Liver (tissue), 3 donors: ENCODE data around the gene NDUFB2.

ENCODE experiments used
- CTCF ChIP-seq: fragments of 150-350 bp; IDR thresholded peaks from 2 replicates; pipeline ENCODE4 v1.5.1; 2017; ENCODE audit warnings: improper control_type of control experiment, low read depth, low read length; ENCODE audit not compliant: missing input control
- GABPA ChIP-seq, 2 donors: IDR thresholded peaks in 1 of 2; conservative IDR thresholded peaks in 1 of 2; 2 replicates each; pipeline ENCODE4 v1.6.1; 2016; ENCODE audit warnings: antibody characterized with exemption in 2 of 2, mild to moderate bottlenecking in 1 of 2, moderate library complexity in 1 of 2
- MAX ChIP-seq: IDR thresholded peaks from 2 replicates; pipeline ENCODE4 v1.6.1; 2016; ENCODE audit warnings: antibody characterized with exemption
- RAD21 ChIP-seq, 2 donors: IDR thresholded peaks; 2 replicates each; pipeline ENCODE4 v1.6.1; 2016; ENCODE audit warnings: antibody characterized with exemption in 2 of 2, mild to moderate bottlenecking in 2 of 2
- SP1 ChIP-seq: IDR thresholded peaks from 2 replicates; pipeline ENCODE4 v1.6.1; 2018; ENCODE audit warnings: antibody characterized with exemption, mild to moderate bottlenecking
- TAF1 ChIP-seq: conservative IDR thresholded peaks from 2 replicates; pipeline ENCODE4 v1.6.1; 2016; ENCODE audit warnings: antibody characterized with exemption, mild to moderate bottlenecking
- donor health status: healthy.
- donor health status: healthy.

GRCh38 chr7:140649556-140650205, 46.8 kb upstream of the NDUFB2 start:
- TF ChIP-seq CTCF: no peak
- no peak for TF ChIP-seq RAD21 (IDR thresholded peaks at IDR 0.05)
- TF ChIP-seq MAX: no peak
- no peak for TF ChIP-seq TAF1
- no peak for TF ChIP-seq SP1
- TF ChIP-seq GABPA (IDR thresholded peaks at IDR 0.05 in 1 of 2, conservative IDR thresholded peaks at IDR 0.05 in 1 of 2): no peak
